Hepatocyte (in vitro differentiated cells): Measurements from ENCODE around the gene TTC39A. TPM values are rescaled to one million over a fixed set of nuclear protein-coding genes. Genes with fewer than 3 reads are reported as not detected.

Experiments
- DNase-seq: peaks from one replicate; pipeline ENCODE4 v3.0.0-alpha.2; 2016; ENCODE audit warnings: low spot score
- H2AFZ ChIP-seq: fragments of 200-600 bp; sonication (generic); 2 replicates; pipeline ENCODE4 v1.6.0; 2016; ENCODE audit warnings: antibody characterized with exemption, mild to moderate bottlenecking
- H3K27ac ChIP-seq: fragments of 200-600 bp; sonication (generic); 2 replicates; pipeline ENCODE4 v1.5.1; 2016; ENCODE audit warnings: mild to moderate bottlenecking
- H3K27me3 ChIP-seq: fragments of 200-600 bp; sonication (generic); 2 replicates; pipeline ENCODE4 v1.6.1; 2016
- H3K36me3 ChIP-seq: fragments of 200-600 bp; sonication (generic); replicated peaks from 2 replicates; pipeline ENCODE4 v1.5.1; 2016; ENCODE audit warnings: low read depth; ENCODE audit not compliant: insufficient read depth
- H3K4me1 ChIP-seq: fragments of 200-600 bp; sonication (generic); 2 replicates; pipeline ENCODE4 v1.5.1; 2016; ENCODE audit warnings: mild to moderate bottlenecking, moderate library complexity; ENCODE audit not compliant: insufficient read depth
- H3K4me2 ChIP-seq: fragments of 200-600 bp; sonication (generic); 2 replicates; pipeline ENCODE4 v1.6.0; 2016
- H3K4me3 ChIP-seq: fragments of 200-600 bp; sonication (generic); 2 replicates; pipeline ENCODE4 v1.5.1; 2016; ENCODE audit warnings: mild to moderate bottlenecking
- H3K79me2 ChIP-seq: fragments of 200-600 bp; sonication (generic); 2 replicates; pipeline ENCODE4 v1.6.0; 2017; ENCODE audit warnings: mild to moderate bottlenecking
- H3K9me2 ChIP-seq: fragments of 200-600 bp; sonication (generic); replicated peaks from 2 replicates; pipeline ENCODE4 v1.6.0; 2017; ENCODE audit warnings: mild to moderate bottlenecking; ENCODE audit not compliant: insufficient read depth
- H3K9me3 ChIP-seq: fragments of 200-600 bp; sonication (generic); 2 replicates; pipeline ENCODE4 v1.5.1; 2016; ENCODE audit warnings: low read depth, mild to moderate bottlenecking
- H4K20me1 ChIP-seq: fragments of 200-600 bp; sonication (generic); 2 replicates; pipeline ENCODE4 v1.6.0; 2016; ENCODE audit warnings: mild to moderate bottlenecking; ENCODE audit not compliant: insufficient read depth, poor library complexity, severe bottlenecking
- CTCF ChIP-seq: fragments of 200-600 bp; sonication (generic); IDR thresholded peaks from 2 replicates; pipeline ENCODE4 v1.5.1; 2016; ENCODE audit warnings: antibody characterized with exemption, mild to moderate bottlenecking; ENCODE audit not compliant: poor library complexity
- EZH2 ChIP-seq: fragments of 200-600 bp; sonication (generic); IDR thresholded peaks from 2 replicates; pipeline ENCODE4 v1.6.1; 2016; ENCODE audit warnings: antibody characterized with exemption, mild to moderate bottlenecking, borderline replicate concordance
- EZH2phosphoT487 ChIP-seq: fragments of 200-600 bp; sonication (generic); IDR thresholded peaks from one replicate; pipeline ENCODE4 v1.6.1; 2018; ENCODE audit warnings: antibody characterized with exemption, mild to moderate bottlenecking, low read depth, moderate library complexity; ENCODE audit not compliant: unreplicated experiment, severe bottlenecking
- WGBS: methylation state at CpG from one replicate; pipeline ENCODE4 v1.1.6; 2016; ENCODE audit warnings: low lambda C conversion rate; ENCODE audit errors: missing lambda C conversion rate; 5-methylcytosine and 5-hydroxymethylcytosine counted together
- polyA plus RNA-seq: library from polyadenylated mRNA; unstranded; fragments of >200 nt; fragmentation: Nextera tagmentation; extraction: Ambion mirVana; gene quantifications from 2 replicates; pipeline ENCODE4 v1.2.1, GENCODE V29; 2016
- total RNA-seq: library from RNA; depleted of rRNA; stranded (reverse); fragments of >200 nt; gene quantifications from 2 replicates; pipeline ENCODE4 v1.2.3, GENCODE V29; 2014

The TTC39A gene
- total and polyA plus RNA-seq, 2 experiments from 2014 or later, result 20.5 to 35.1 TPM

DNA sequence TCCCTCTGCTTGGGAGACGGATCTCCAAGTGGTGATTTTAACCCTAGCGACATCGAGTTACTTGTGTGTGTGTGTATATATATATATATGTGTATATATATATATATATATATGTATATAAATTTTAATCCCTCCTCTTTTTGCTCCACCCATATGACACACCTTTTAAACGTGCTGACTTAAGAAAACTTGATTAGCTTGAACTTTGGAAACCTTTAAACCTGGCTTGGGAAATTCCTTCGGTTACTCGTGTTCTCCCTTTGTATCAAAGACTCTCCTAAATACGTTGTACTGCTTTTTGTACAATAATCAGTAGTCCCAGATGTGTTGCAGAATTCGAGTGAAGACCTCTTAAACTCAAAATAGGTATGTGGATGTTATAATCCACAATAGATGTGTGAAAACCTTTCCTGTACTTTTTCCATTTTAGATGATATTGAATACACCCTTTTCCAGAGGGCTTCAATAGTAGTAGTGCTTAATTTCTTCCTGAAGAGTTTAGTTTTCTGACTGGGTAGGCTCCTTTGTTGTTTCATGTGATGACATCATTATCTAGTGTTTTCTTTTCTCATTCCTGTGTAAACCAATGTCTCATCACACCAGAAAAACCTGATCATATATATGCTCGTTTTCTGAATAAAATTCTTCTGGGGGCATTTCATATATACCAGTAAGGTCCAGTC lies 92.9 kb downstream of the TTC39A start:
- H3K9me2 ChIP-seq, result no peaks in the 10 kb centered on the region
- peaks cover 68% of the 10 kb centered on the region for H3K79me2 ChIP-seq
- H3K4me3 ChIP-seq, result peak overlapping the region; percentile 99
- no peak for TF ChIP-seq EZH2phosphoT487
- TF ChIP-seq EZH2, result no peak
- TF ChIP-seq CTCF, result no peak
- H3K27ac ChIP-seq, result peak overlapping the region; percentile 100
- H3K4me2 ChIP-seq, result peak overlapping the region; percentile 91
- no peaks in the 10 kb centered on the region for H3K27me3 ChIP-seq
- H3K4me1 ChIP-seq, result peaks cover 31% of the 10 kb centered on the region
- peak overlapping the region; percentile 11 for H2AFZ ChIP-seq
- H3K36me3 ChIP-seq, result no peaks in the 10 kb centered on the region
- peaks cover 54% of the 10 kb centered on the region for H4K20me1 ChIP-seq
- no peak for DNase-seq
- no peaks in the 10 kb centered on the region for H3K9me3 ChIP-seq
- 5% methylated on average over 9 of the region's 9 CpGs for WGBS

Other genes starting within 250 kb of the TTC39A start
- not detected in 2 replicates for gene C1orf185, start 228.3 kb downstream of the TTC39A start, total RNA-seq
- not detected in 2 replicates for gene C1orf185, start 228.3 kb downstream of the TTC39A start, polyA plus RNA-seq
- 99.8 and 102 TPM in 2 replicates for gene RNF11, start 94.3 kb downstream of the TTC39A start, total RNA-seq
- 42.4 and 55.9 TPM in 2 replicates for gene RNF11, start 94.3 kb downstream of the TTC39A start, polyA plus RNA-seq
- gene EPS15, start 188.7 kb upstream of the TTC39A start, total RNA-seq, result 38.6 and 46.0 TPM in 2 replicates
- gene EPS15, start 188.7 kb upstream of the TTC39A start, polyA plus RNA-seq, result 14.9 and 15.6 TPM in 2 replicates